HepG2 (cell line): ENCODE data around the gene SRGAP3. TPM values are rescaled to one million over a fixed set of nuclear protein-coding genes. Genes with fewer than 3 reads are reported as not detected.

ENCODE experiments used
- ATAC-seq: fragments of 200-7000 bp; cut with Tn5 transposase; 3 replicates; pipeline ENCODE4 v1.9.1; 2020; ENCODE audit warnings: mild to moderate bottlenecking, moderate library complexity
- BruUV-seq: library from RNA; stranded (reverse); fragments of 400-500 nt; replicated peaks from 2 replicates; lab custom pipeline; 2021; lab: Mats Ljungman, UMichigan
- CTCF ChIA-PET: fragments of 300-600 bp; formaldehyde crosslinking; extraction: SDS; loops from one replicate; lab custom pipeline; 2021; ENCODE audit warnings: low total read pairs, inconsistent platforms, low intra/inter-chr PET ratio; lab: Yijun Ruan, JAX
- POLR2A ChIA-PET: fragments of 350-600 bp; sonication (Branson Sonifier 250); formaldehyde crosslinking; loops from one replicate; lab custom pipeline; 2020; ENCODE audit warnings: antibody characterized with exemption, inconsistent platforms; lab: Yijun Ruan, JAX
- DNase-seq: peaks from one replicate; pipeline ENCODE4 v3.0.0-alpha.2; 2015; ENCODE audit warnings: low spot score
- FAIRE-seq: peaks from 3 replicates; lab custom pipeline; 2011; peaks lifted over from hg19 to GRCh38; lab: Jason Lieb, UNC
- H2AFZ ChIP-seq: one replicate; pipeline ENCODE4 v1.6.1; 2011; ENCODE audit warnings: low read length, inconsistent platforms
- H3K27ac ChIP-seq: fragments of 300-600 bp; 3 replicates; pipeline ENCODE4 v1.8.0; 2011; ENCODE audit warnings: mixed run types, mild to moderate bottlenecking, mixed read lengths, low read length, inconsistent platforms; ENCODE audit not compliant: insufficient read depth; ENCODE audit errors: extremely low read length
- H3K27me3 ChIP-seq, 2 experiments: fragments of 200-600 bp in 1 of 2; 2 replicates in 1 of 2; 3 replicates in 1 of 2; pipeline versions ENCODE4 v1.6.0 to v1.8.0; 2011; ENCODE audit warnings: low read length in 2 of 2, mild to moderate bottlenecking in 2 of 2, moderate library complexity in 2 of 2, inconsistent platforms in 1 of 2; ENCODE audit not compliant: insufficient read depth in 2 of 2, control insufficient read depth in 1 of 2
- H3K36me3 ChIP-seq, 2 experiments: fragments of 200-600 bp in 1 of 2; replicated peaks in 1 of 2; 2 replicates in 1 of 2; 3 replicates in 1 of 2; pipeline versions ENCODE4 v1.5.1 to v1.8.0; 2011; ENCODE audit warnings: low read length in 2 of 2, inconsistent platforms in 1 of 2; ENCODE audit not compliant: insufficient read depth in 2 of 2, control insufficient read depth in 1 of 2
- H3K4me1 ChIP-seq: 2 replicates; pipeline ENCODE4 v1.5.1; 2012; ENCODE audit warnings: low read length, inconsistent platforms; ENCODE audit not compliant: insufficient read depth
- H3K4me2 ChIP-seq: 2 replicates; pipeline ENCODE4 v1.6.0; 2011; ENCODE audit warnings: low read depth, low read length, inconsistent platforms
- H3K4me3 ChIP-seq, 3 experiments: fragments of 200-600 bp in 1 of 3; sonication (generic), shearing (Covaris generic) in 1 of 3; replicated peaks in 1 of 3; 2 replicates each; pipeline ENCODE4 v1.5.1; 2011 to 2016; ENCODE audit warnings: low read length in 3 of 3, inconsistent platforms in 2 of 3, low read depth in 2 of 3, mild to moderate bottlenecking in 2 of 3, control low read depth in 1 of 3, mixed read lengths in 1 of 3; ENCODE audit not compliant: insufficient read depth in 1 of 3
- H3K79me2 ChIP-seq: one replicate; pipeline ENCODE4 v1.6.1; 2011; ENCODE audit warnings: low read length, inconsistent platforms; ENCODE audit not compliant: insufficient read depth
- H3K9ac ChIP-seq: 2 replicates; pipeline ENCODE4 v1.6.0; 2011; ENCODE audit warnings: mild to moderate bottlenecking, low read depth, low read length, inconsistent platforms; ENCODE audit not compliant: insufficient read depth
- H3K9me3 ChIP-seq: 2 replicates; pipeline ENCODE4 v1.5.1; 2012; ENCODE audit warnings: mild to moderate bottlenecking, low read length
- H4K20me1 ChIP-seq: 2 replicates; pipeline ENCODE4 v1.6.0; 2011; ENCODE audit warnings: inconsistent platforms, mild to moderate bottlenecking, low read length, moderate library complexity; ENCODE audit not compliant: insufficient read depth
- KMT2A ChIP-seq: sonication (generic); formaldehyde crosslinking; IDR thresholded peaks from 2 replicates; pipeline ENCODE4 v1.4.0; 2020; ENCODE audit warnings: missing genetic modification reagents
- ZNF264 ChIP-seq: sonication (generic); formaldehyde crosslinking; IDR thresholded peaks from 2 replicates; pipeline ENCODE4 v1.4.0; 2020; ENCODE audit warnings: missing genetic modification reagents
- ZNF614 ChIP-seq: IDR thresholded peaks from 2 replicates; pipeline ENCODE4 v1.6.1; 2018; ENCODE audit warnings: missing biosample characterization, missing genetic modification reagents, inconsistent platforms, borderline replicate concordance
- WGBS: methylation state at CpG from one replicate; pipeline ENCODE4 v1.1.6; 2017; ENCODE audit warnings: low lambda C conversion rate; 5-methylcytosine and 5-hydroxymethylcytosine counted together
- in situ Hi-C: cut with HindIII; loops from 2 replicates; pipeline ENCODE4 v1.10.0; 2017; ENCODE audit warnings: low pct_unique_long_range_greater_than_20kb; ENCODE audit not compliant: extremely low pct_ligation_motif_present
- intact Hi-C: fragments of 100-400 bp; cut with micrococcal nuclease; formaldehyde crosslinking; loops from one replicate; pipeline ENCODE4 v1.10.0; 2022; ENCODE audit not compliant: unreplicated experiment
- polyA plus RNA-seq, 8 experiments: library from polyadenylated mRNA; depleted of rRNA in 3 of 8; stranded (reverse) in 7 of 8; unstranded in 1 of 8; fragments of >200 nt; fragmentation: Illumina TruSeq in 4 of 8; extraction: Trizol in 4 of 8; gene quantifications; 2 replicates each; pipeline versions ENCODE4 v1.2.1 to v1.2.3, GENCODE V29; 2011 to 2016; ENCODE audit warnings: low read depth in 4 of 8, missing spikeins in 1 of 8, mixed read lengths in 1 of 8; ENCODE audit not compliant: insufficient read depth in 1 of 8
- total RNA-seq, 5 experiments: library from RNA; depleted of rRNA; stranded (reverse); fragments of >200 nt; fragmentation: Illumina TruSeq; extraction: Trizol; gene quantifications; 2 replicates each; pipeline ENCODE4 v1.2.3, GENCODE V29; 2016; ENCODE audit warnings: low read depth in 1 of 5
- TF ChIP-seq, protein P1 (sequence below): IDR thresholded peaks from 2 replicates; pipeline ENCODE4 v1.6.1; 2016; ENCODE audit warnings: low read depth, control low read depth

The SRGAP3 gene
- total and polyA plus RNA-seq, 2 of the 13 experiments (the other 11 are each of a cell fraction or from before 2014, with no cell fraction given) = 1.2 to 1.4 TPM

DNA sequence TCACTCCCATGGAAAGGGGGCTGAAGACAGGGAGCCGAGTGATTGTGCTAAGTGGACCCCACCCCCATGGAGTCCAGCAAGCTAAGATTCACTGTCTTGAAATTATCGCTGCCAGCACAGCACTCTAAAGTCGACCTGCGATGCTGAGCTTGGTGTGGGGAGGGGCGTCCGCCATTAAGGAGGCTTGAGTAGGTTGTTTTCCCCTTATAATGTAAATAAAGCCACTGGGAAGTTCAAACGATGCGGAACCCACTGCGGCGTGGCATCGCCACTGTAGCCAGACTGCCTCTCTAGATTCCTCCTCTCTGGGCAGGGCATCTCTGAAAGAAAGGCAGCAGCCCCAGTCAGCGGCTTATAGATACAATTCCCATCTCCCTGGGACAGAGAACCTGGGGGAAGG lies 10.9 kb upstream of the SRGAP3 start:
- no peak overlapping the region for H3K4me2 ChIP-seq
- no peak overlapping the region for H3K4me3 ChIP-seq
- no peaks in the 10 kb centered on the region for H3K4me1 ChIP-seq
- H3K36me3 ChIP-seq = no peaks in the 10 kb centered on the region
- H3K9me3 ChIP-seq = no peaks in the 10 kb centered on the region; the same call in 1 of the 2 replicates
- no peak overlapping the region for H3K9ac ChIP-seq
- no peaks in the 10 kb centered on the region for H4K20me1 ChIP-seq
- POLR2A ChIA-PET = no interaction called here
- no peaks in the 10 kb centered on the region; a peak in 1 of 5 replicates for H3K27me3 ChIP-seq
- BruUV-seq = no TSS peak
- FAIRE-seq = no peak
- no peak overlapping the region for H2AFZ ChIP-seq
- no peak for TF ChIP-seq KMT2A (CRISPR knock-in tag)
- TF ChIP-seq ZNF614 = no peak
- no peak for ATAC-seq
- no peak for DNase-seq
- WGBS = 70% methylated on average over 10 of the region's 12 CpGs
- in situ Hi-C loops = no loop called here
- CTCF ChIA-PET = no interaction called here
- H3K27ac ChIP-seq = no peak overlapping the region
- intact Hi-C loops = no loop called here
- H3K79me2 ChIP-seq = no peaks in the 10 kb centered on the region

- CTCF ChIA-PET = no interaction called here
- FAIRE-seq = no peak
These were observed 7.6 kb upstream of the SRGAP3 start for GRCh38 chr3:9257092-9257491.

More at GRCh38 chr3:9257092-9257491, 7.6 kb upstream of the SRGAP3 start:
- WGBS = 47% methylated on average over 2 of the region's 2 CpGs
- H3K27me3 ChIP-seq = no peaks in the 10 kb centered on the region; a peak in 1 of 5 replicates
- no peak for ATAC-seq
- H2AFZ ChIP-seq = no peak overlapping the region
- intact Hi-C loops = no loop called here
- BruUV-seq = no TSS peak
- H4K20me1 ChIP-seq = no peaks in the 10 kb centered on the region
- no peak overlapping the region for H3K4me2 ChIP-seq
- TF ChIP-seq ZNF264 (CRISPR knock-in tag) = peak; percentile 98
- TF ChIP-seq, protein P1, sequence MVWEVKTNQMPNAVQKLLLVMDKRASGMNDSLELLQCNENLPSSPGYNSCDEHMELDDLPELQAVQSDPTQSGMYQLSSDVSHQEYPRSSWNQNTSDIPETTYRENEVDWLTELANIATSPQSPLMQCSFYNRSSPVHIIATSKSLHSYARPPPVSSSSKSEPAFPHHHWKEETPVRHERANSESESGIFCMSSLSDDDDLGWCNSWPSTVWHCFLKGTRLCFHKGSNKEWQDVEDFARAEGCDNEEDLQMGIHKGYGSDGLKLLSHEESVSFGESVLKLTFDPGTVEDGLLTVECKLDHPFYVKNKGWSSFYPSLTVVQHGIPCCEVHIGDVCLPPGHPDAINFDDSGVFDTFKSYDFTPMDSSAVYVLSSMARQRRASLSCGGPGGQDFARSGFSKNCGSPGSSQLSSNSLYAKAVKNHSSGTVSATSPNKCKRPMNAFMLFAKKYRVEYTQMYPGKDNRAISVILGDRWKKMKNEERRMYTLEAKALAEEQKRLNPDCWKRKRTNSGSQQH (CRISPR knock-in tag) = no peak
- H3K4me3 ChIP-seq = no peak overlapping the region
- no peaks in the 10 kb centered on the region for H3K36me3 ChIP-seq
- no peaks in the 10 kb centered on the region for H3K4me1 ChIP-seq
- H3K9ac ChIP-seq = no peak overlapping the region
- POLR2A ChIA-PET = no interaction called here
- H3K9me3 ChIP-seq = no peaks in the 10 kb centered on the region; the same call in 1 of the 2 replicates
- H3K27ac ChIP-seq = no peak overlapping the region
- H3K79me2 ChIP-seq = no peaks in the 10 kb centered on the region
- DNase-seq = no peak
- in situ Hi-C loops = no loop called here
